ENCODE results near the gene ELP6. TPM values are rescaled to one million over a fixed set of nuclear protein-coding genes. Genes with fewer than 3 reads are reported as not detected.
A peak's percentile ranks its signal among the peaks of the same experiment; 100 is the strongest.
"Not testable (repeated sequence)": the region's sequence is repeated elsewhere in the genome, so short reads cannot be mapped to it uniquely, and the experiment has no call there.

Gene ELP6
- total and polyA plus RNA-seq, 4 donors: 32.9 to 61.9 (median 51.7) TPM

DNA sequence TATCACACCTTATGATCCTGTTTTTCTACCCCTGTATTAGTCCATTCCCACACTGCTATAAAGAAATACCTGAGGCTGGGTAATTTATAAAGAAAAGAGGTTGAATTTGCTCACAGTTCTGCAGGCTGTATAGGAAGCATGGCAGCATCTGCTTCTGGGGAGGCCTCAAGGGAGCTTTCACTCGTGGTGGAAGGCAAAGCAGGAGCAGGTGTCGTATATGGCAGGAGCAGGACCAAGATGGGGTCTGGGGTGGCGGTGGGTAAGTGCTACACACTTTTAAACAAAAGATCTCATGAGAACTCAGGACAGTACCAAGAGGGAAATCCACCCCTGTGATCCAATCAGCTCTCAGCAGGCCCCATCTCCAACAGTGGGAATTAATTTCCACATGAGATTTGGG is 22.3 kb downstream of the ELP6 start:
- Histone ChIP-seq H3K9me3 (ENCODE audit: control insufficient read depth, insufficient read depth, low read length) (no peaks in the 10 kb centered on the region), H3K27me3 (ENCODE audit: control insufficient read depth, insufficient read depth, low read length) (no peaks in the 10 kb centered on the region), H3K4me1 (ENCODE audit: control insufficient read depth, insufficient read depth, low read length) (no peaks in the 10 kb centered on the region), H3K36me3 (ENCODE audit: control insufficient read depth, insufficient read depth, low read length) (peaks cover 35% of the 10 kb centered on the region), H3K4me3 (ENCODE audit: low read depth, low read length) (no peak overlapping the region), H3K27ac (ENCODE audit: low read depth, low read length) (no peak overlapping the region)
- DNase-seq (ENCODE audit: low read depth in 4 of 6, low spot score in 6 of 6): peak in 1 of 6 donors; percentile 43
- WGBS (ENCODE audit: insufficient coverage): no CpG with 5 or more reads among the region's 3 CpGs

DNA sequence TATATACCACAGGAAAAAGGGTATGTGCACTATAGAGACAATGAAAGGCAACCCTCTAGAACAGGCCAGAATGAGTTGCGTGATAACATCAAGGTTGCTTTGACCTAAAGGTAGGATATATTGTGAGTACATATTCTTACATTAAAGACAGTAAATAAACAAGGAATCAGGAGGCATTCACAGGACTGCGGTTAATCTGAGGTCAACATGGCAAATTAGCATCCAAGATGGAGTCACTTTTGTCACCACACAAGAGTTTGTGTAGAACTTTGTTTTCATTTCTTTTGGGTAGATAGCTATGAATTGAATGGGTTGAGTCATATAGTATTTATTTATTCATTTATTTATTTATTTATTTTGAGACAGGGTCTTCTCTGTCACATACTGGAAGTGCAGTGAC is 26.2 kb downstream of the ELP6 start:
- Histone ChIP-seq H3K4me3 (ENCODE audit: low read depth, low read length) (no peak overlapping the region), H3K27ac (ENCODE audit: low read depth, low read length) (no peak overlapping the region), H3K9me3 (ENCODE audit: control insufficient read depth, insufficient read depth, low read length) (no peaks in the 10 kb centered on the region), H3K27me3 (ENCODE audit: control insufficient read depth, insufficient read depth, low read length) (no peaks in the 10 kb centered on the region), H3K4me1 (ENCODE audit: control insufficient read depth, insufficient read depth, low read length) (no peaks in the 10 kb centered on the region), H3K36me3 (ENCODE audit: control insufficient read depth, insufficient read depth, low read length) (peaks cover 20% of the 10 kb centered on the region)
- no peak for DNase-seq (ENCODE audit: low read depth in 4 of 6, low spot score in 6 of 6)
- WGBS (ENCODE audit: insufficient coverage): no CpG with 5 or more reads among the region's 2 CpGs

DNA sequence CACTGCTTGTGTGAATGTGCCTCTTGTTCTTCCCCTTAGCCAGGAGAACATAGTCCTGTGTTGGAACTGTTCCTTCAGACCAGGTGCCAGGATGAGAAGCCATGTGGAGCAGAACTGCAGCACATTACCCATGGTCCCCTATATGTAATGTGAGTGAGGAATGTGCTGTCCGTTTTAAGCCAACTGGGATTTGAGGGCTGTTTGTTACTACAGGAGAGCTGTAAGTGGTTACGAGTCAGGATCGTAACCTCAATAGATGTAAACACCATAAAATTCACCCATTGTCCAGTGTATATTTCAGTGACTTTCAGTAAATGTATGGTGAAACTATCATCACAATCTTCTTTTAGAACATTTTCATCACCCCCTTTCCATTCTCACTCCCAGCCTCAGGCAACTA is 27.7 kb downstream of the ELP6 start:
- no peaks in the 10 kb centered on the region for H3K4me1 ChIP-seq (ENCODE audit: control insufficient read depth, insufficient read depth, low read length)
- peaks cover 13% of the 10 kb centered on the region for H3K36me3 ChIP-seq (ENCODE audit: control insufficient read depth, insufficient read depth, low read length)
- WGBS (ENCODE audit: insufficient coverage): no CpG with 5 or more reads among the region's 3 CpGs
- DNase-seq (ENCODE audit: low read depth in 4 of 6, low spot score in 6 of 6): no peak
- no peaks in the 10 kb centered on the region for H3K27me3 ChIP-seq (ENCODE audit: control insufficient read depth, insufficient read depth, low read length)
- no peak overlapping the region for H3K4me3 ChIP-seq (ENCODE audit: low read depth, low read length)
- no peak overlapping the region for H3K27ac ChIP-seq (ENCODE audit: low read depth, low read length)
- H3K9me3 ChIP-seq (ENCODE audit: control insufficient read depth, insufficient read depth, low read length): no peaks in the 10 kb centered on the region

DNA sequence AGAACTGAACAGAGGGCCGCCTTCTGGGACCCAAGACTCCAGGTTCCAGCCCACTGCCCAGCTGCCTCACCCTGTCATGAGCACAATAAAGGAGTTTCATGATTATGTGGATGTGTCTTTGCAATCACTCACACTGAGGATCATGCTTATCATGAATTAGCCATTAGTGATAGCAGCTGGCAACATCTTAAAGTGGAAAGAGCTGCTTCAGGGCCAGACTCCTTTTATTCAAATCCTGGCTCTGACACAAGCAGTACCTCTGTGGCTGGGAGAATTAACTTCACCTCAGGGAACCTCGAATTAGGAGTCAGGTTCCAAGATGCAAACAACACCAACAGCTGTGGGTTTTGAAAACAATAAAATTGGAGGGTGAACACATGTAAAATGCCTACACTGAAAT is 31.1 kb downstream of the ELP6 start:
- H3K36me3 ChIP-seq (ENCODE audit: control insufficient read depth, insufficient read depth, low read length): peaks cover 3% of the 10 kb centered on the region
- no CpG with 5 or more reads among the region's 2 CpGs for WGBS (ENCODE audit: insufficient coverage)
- no peak overlapping the region for H3K27ac ChIP-seq (ENCODE audit: low read depth, low read length)
- no peak overlapping the region for H3K4me3 ChIP-seq (ENCODE audit: low read depth, low read length)
- no peaks in the 10 kb centered on the region for H3K4me1 ChIP-seq (ENCODE audit: control insufficient read depth, insufficient read depth, low read length)
- H3K27me3 ChIP-seq (ENCODE audit: control insufficient read depth, insufficient read depth, low read length): no peaks in the 10 kb centered on the region
- H3K9me3 ChIP-seq (ENCODE audit: control insufficient read depth, insufficient read depth, low read length): no peaks in the 10 kb centered on the region
- DNase-seq (ENCODE audit: low read depth in 4 of 6, low spot score in 6 of 6): peak in 2 of 6 donors; percentile 14 to 63

DNA sequence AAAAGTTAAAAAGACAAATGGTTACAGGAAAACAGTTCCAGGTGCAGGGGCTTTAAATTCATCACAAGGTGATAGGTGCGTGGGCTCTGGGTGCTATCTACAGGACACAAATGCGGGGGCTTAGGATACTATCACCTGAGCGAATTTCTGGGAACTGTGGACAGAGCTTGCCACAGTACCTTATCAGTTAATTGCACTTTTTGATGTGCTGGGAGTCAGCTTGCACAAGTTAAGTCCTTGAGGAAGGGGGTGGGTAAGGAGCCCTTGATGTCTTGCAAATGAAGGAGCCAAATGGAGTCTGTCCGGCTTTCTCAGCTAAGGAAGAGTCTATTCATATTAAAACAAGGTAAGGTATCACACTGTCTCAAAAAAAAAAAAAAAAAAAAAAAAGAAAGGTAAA is 31.7 kb downstream of the ELP6 start:
- not testable (repeated sequence) for H3K9me3 ChIP-seq (ENCODE audit: control insufficient read depth, insufficient read depth, low read length); H3K36me3 ChIP-seq (ENCODE audit: control insufficient read depth, insufficient read depth, low read length); H3K27me3 ChIP-seq (ENCODE audit: control insufficient read depth, insufficient read depth, low read length); H3K27ac ChIP-seq (ENCODE audit: low read depth, low read length); H3K4me3 ChIP-seq (ENCODE audit: low read depth, low read length); DNase-seq (ENCODE audit: low read depth in 4 of 6, low spot score in 6 of 6); H3K4me1 ChIP-seq (ENCODE audit: control insufficient read depth, insufficient read depth, low read length)
- 48% methylated on average over 3 of the region's 4 CpGs for WGBS (ENCODE audit: insufficient coverage)

DNA sequence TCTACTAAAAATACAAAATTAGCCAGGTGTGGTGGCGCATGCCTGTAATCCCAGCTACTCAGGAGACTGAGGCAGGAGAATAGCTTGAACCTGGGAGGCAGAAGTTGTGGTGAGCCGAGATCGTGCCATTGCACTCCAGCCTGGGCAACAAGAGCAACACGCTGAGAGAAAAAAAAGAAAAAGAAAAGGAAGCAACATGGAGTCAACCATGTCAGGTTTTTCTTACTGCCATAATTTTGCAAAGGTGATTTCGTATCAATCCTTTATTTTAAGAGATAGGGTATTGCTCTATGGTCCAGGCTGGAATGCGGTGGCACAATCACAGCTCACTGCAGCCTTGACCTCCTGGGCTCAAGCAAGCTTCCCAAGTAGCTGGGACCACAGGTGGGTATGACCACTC is 33.2 kb downstream of the ELP6 start:
- WGBS (ENCODE audit: insufficient coverage): 100% methylated on average over 4 of the region's 6 CpGs
- H3K9me3 ChIP-seq (ENCODE audit: control insufficient read depth, insufficient read depth, low read length); H3K27ac ChIP-seq (ENCODE audit: low read depth, low read length); H3K36me3 ChIP-seq (ENCODE audit: control insufficient read depth, insufficient read depth, low read length); H3K27me3 ChIP-seq (ENCODE audit: control insufficient read depth, insufficient read depth, low read length); DNase-seq (ENCODE audit: low read depth in 4 of 6, low spot score in 6 of 6); H3K4me3 ChIP-seq (ENCODE audit: low read depth, low read length): not testable (repeated sequence)
- peaks cover 12% of the 10 kb centered on the region for H3K4me1 ChIP-seq (ENCODE audit: control insufficient read depth, insufficient read depth, low read length)

DNA sequence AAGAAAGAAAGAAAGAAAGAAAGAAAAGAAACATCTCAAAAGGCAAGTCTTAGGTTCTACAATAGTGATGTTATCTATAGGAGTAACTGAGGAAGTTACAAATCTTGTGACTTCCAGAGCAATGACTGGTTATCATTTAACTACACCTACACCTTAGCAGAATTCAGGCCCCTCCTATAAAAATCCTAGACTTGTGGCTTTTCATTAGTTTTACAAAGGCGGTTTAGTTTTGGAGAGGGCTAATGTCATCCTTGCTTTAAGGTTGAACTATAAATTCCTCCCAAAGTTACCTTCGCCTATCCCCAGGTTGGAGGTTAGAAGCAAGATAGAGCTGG is 33.7 kb downstream of the ELP6 start:
- no peak for DNase-seq (ENCODE audit: low read depth in 4 of 6, low spot score in 6 of 6)
- peaks cover 13% of the 10 kb centered on the region for H3K4me1 ChIP-seq (ENCODE audit: control insufficient read depth, insufficient read depth, low read length)
- H3K36me3 ChIP-seq (ENCODE audit: control insufficient read depth, insufficient read depth, low read length): no peaks in the 10 kb centered on the region
- no peaks in the 10 kb centered on the region for H3K27me3 ChIP-seq (ENCODE audit: control insufficient read depth, insufficient read depth, low read length)
- no peaks in the 10 kb centered on the region for H3K9me3 ChIP-seq (ENCODE audit: control insufficient read depth, insufficient read depth, low read length)
- H3K4me3 ChIP-seq (ENCODE audit: low read depth, low read length): no peak overlapping the region
- no CpG with 5 or more reads among the region's 2 CpGs for WGBS (ENCODE audit: insufficient coverage)
- no peak overlapping the region for H3K27ac ChIP-seq (ENCODE audit: low read depth, low read length)

DNA sequence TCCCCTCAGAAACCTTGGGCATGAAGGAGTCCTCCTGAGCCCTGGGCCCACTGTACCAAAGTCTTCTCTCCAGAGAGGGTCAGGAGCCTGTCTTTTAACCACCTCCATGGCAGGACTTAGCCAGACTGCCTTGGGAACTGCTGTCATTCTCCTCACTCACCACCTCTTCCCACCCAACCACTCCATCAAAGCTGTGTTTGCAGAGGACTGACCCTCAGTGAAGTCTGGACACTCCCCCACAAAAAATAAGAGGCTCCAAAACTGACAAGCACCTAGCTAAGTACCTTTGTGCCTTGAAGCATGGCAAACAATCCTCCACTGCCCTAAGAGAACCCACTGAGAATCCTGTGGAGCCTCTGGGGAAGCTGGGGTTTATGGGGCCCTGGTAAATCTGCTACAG is 35.5 kb downstream of the ELP6 start:
- H3K9me3 ChIP-seq (ENCODE audit: control insufficient read depth, insufficient read depth, low read length): no peaks in the 10 kb centered on the region
- H3K27ac ChIP-seq (ENCODE audit: low read depth, low read length): no peak overlapping the region
- H3K4me1 ChIP-seq (ENCODE audit: control insufficient read depth, insufficient read depth, low read length): peaks cover 22% of the 10 kb centered on the region
- H3K4me3 ChIP-seq (ENCODE audit: low read depth, low read length): no peak overlapping the region
- no peaks in the 10 kb centered on the region for H3K27me3 ChIP-seq (ENCODE audit: control insufficient read depth, insufficient read depth, low read length)
- DNase-seq (ENCODE audit: low read depth in 4 of 6, low spot score in 6 of 6): no peak
- no peaks in the 10 kb centered on the region for H3K36me3 ChIP-seq (ENCODE audit: control insufficient read depth, insufficient read depth, low read length)

DNA sequence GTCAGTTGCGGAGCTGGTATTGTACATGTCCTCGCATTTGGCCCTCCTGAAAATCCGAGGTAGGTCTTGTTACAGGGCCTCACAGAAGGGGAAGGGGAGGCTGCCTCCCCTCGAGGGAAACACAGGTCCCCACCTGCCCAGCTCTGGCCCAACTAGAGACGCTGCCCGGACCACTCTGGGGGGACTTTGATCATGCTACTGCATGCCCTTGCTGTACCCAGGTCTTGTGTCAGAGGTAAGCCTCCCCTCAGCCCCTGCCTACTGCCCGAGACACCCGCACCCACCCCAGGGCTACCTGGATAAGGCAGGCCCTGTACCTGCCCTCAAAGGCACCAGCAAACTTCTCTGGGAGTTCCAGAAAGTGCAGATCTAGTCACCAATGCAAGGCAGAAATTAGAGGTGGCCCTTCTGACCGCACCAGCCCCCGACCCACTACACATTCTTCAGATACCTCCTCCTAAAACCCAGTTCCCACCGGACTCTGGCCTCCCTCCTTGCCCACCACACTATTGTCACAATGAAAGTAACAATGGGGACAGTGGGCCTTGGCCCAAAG is 36.8 kb downstream of the ELP6 start:
- Histone ChIP-seq H3K4me3 (ENCODE audit: low read depth, low read length) (peak overlapping the region; percentile 81), H3K27ac (ENCODE audit: low read depth, low read length) (no peak overlapping the region), H3K9me3 (ENCODE audit: control insufficient read depth, insufficient read depth, low read length) (no peaks in the 10 kb centered on the region)

DNA sequence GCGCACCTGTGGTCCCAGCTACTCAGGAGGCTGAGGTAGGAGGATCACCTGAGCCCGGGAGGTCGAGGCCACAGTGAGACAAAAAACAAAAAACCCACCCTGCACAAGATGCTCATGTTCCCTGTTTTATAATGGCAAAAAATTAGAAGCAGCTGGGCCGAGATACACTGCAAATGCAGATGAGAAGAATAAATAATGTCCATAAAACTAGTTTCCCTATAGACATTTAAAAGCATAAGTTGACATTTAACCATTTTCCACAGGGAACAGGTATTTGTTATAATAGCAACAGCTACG is 37.2 kb downstream of the ELP6 start:
- Histone ChIP-seq H3K9me3 (ENCODE audit: control insufficient read depth, insufficient read depth, low read length) (no peaks in the 10 kb centered on the region), H3K27ac (ENCODE audit: low read depth, low read length) (peak overlapping the region; percentile 72), H3K27me3 (ENCODE audit: control insufficient read depth, insufficient read depth, low read length) (no peaks in the 10 kb centered on the region), H3K4me3 (ENCODE audit: low read depth, low read length) (peak overlapping the region; percentile 81), H3K36me3 (ENCODE audit: control insufficient read depth, insufficient read depth, low read length) (no peaks in the 10 kb centered on the region), H3K4me1 (ENCODE audit: control insufficient read depth, insufficient read depth, low read length) (peaks cover 22% of the 10 kb centered on the region)
- DNase-seq (ENCODE audit: low read depth in 4 of 6, low spot score in 6 of 6): no peak
- 88% methylated on average over 1 of the region's 5 CpGs for WGBS (ENCODE audit: insufficient coverage)

More for the DNA sequence above, 36.8 kb downstream of the ELP6 start:
- Histone ChIP-seq H3K4me1 (ENCODE audit: control insufficient read depth, insufficient read depth, low read length) (peaks cover 22% of the 10 kb centered on the region), H3K36me3 (ENCODE audit: control insufficient read depth, insufficient read depth, low read length) (no peaks in the 10 kb centered on the region), H3K27me3 (ENCODE audit: control insufficient read depth, insufficient read depth, low read length) (no peaks in the 10 kb centered on the region)
- DNase-seq (ENCODE audit: low read depth in 4 of 6, low spot score in 6 of 6): no peak
- 95% methylated on average over 8 of the region's 11 CpGs for WGBS (ENCODE audit: insufficient coverage)

All from spinal cord (tissue), 10 donors.